Measurements from ENCODE around the gene NAP1L4.
A peak's percentile ranks its signal among the peaks of the same experiment; 100 is the strongest.

NAP1L4 gene

GRCh38 chr11:2930704-2931419 lies 61.3 kb downstream of the NAP1L4 start:
- peaks cover 4% of the 10 kb centered on the region; the same call in 1 of the 2 replicates for H3K36me3 ChIP-seq (ENCODE audit: control insufficient read depth, insufficient read depth, low read length)
- DNase-seq (ENCODE audit: low read depth, low spot score): peak; percentile 68
- WGBS (ENCODE audit: insufficient coverage, insufficient read length): no CpG with 5 or more reads among the region's 21 CpGs
- H3K27me3 ChIP-seq (ENCODE audit: control insufficient read depth, insufficient read depth, low read length): peaks cover 16% of the 10 kb centered on the region
- no peak overlapping the region for H3K27ac ChIP-seq (ENCODE audit: low read length)
- H3K4me1 ChIP-seq (ENCODE audit: control insufficient read depth, insufficient read depth, low read length): peaks cover 3% of the 10 kb centered on the region; the same call in 1 of the 2 replicates
- peak overlapping the region; percentile 12; the same call in 1 of the 2 replicates for H3K4me3 ChIP-seq (ENCODE audit: low read length)
- H3K9me3 ChIP-seq (ENCODE audit: control insufficient read depth, insufficient read depth, low read length): no peaks in the 10 kb centered on the region

DNA sequence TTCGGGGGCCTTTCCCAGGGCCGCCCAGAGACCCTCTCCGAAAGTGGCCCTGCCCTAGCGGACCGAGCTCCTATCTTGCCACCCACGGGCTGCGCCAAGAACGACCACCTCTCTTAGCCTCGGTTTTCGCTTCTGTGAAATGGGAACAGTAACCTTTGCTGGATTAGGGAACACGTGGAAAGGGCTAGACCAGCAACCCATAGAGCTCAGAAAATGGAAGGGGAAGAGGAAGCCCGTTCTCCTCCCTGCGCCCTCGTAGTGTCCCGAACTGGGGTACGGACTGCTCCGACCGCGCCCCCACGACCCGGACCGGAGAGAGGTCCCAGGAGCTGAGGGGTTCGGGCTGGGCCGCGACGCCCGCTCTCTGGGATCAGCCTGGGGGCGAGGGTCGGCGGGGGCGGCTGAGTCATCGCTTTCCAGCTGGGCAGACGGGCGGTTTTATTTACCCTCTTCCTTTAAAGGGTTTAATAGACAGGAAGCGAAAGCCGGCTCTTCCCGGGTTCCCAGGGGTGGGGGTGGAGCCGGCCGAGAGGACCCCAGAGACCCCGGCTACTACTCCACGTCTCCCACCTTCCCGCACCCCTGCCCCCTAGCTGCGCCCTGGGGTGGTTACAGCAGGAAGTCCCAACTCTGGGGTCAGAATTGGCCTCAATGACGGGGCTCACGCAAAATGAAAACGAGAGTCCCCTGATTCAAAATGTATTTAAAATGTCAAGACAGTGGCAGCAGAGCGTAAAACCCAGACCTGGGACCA lies 62.0 kb downstream of the NAP1L4 start:
- Histone ChIP-seq H3K27me3 (ENCODE audit: control insufficient read depth, insufficient read depth, low read length) (peaks cover 16% of the 10 kb centered on the region), H3K36me3 (ENCODE audit: control insufficient read depth, insufficient read depth, low read length) (peaks cover 4% of the 10 kb centered on the region; the same call in 1 of the 2 replicates), H3K4me3 (ENCODE audit: low read length) (peak overlapping the region; percentile 38; the same call in 1 of the 2 replicates), H3K27ac (ENCODE audit: low read length) (no peak overlapping the region), H3K4me1 (ENCODE audit: control insufficient read depth, insufficient read depth, low read length) (peaks cover 3% of the 10 kb centered on the region; the same call in 1 of the 2 replicates), H3K9me3 (ENCODE audit: control insufficient read depth, insufficient read depth, low read length) (no peaks in the 10 kb centered on the region)
- WGBS (ENCODE audit: insufficient coverage, insufficient read length): no CpG with 5 or more reads among the region's 47 CpGs
- no peak for DNase-seq (ENCODE audit: low read depth, low spot score)

DNA sequence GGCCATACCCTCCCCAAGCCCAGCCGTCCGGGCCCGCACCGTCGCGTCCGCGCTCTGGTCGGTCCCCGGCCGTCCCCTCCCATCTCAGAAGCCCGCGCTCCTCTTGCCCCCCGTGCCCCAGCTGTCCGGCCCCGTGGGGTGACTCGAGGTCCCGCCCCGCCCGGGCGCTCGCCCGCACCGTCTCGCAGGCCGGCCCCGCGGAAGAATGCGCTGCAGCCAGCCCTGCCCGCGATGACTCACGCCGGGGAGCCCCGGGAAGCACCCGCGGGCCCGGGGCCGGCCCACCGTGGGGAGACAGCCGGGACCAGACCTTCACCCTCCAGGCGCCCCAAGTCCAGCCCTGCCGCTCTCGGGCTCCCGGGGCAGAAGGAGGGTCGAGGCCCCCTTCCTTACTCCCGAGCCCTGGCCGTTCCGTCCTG lies 62.6 kb downstream of the NAP1L4 start:
- Histone ChIP-seq H3K4me1 (ENCODE audit: control insufficient read depth, insufficient read depth, low read length) (peaks cover 3% of the 10 kb centered on the region; the same call in 1 of the 2 replicates), H3K4me3 (ENCODE audit: low read length) (peak overlapping the region; percentile 38; the same call in 1 of the 2 replicates), H3K36me3 (ENCODE audit: control insufficient read depth, insufficient read depth, low read length) (peaks cover 4% of the 10 kb centered on the region; the same call in 1 of the 2 replicates), H3K27ac (ENCODE audit: low read length) (no peak overlapping the region), H3K9me3 (ENCODE audit: control insufficient read depth, insufficient read depth, low read length) (no peaks in the 10 kb centered on the region), H3K27me3 (ENCODE audit: control insufficient read depth, insufficient read depth, low read length) (peaks cover 16% of the 10 kb centered on the region)
- WGBS (ENCODE audit: insufficient coverage, insufficient read length): no CpG with 5 or more reads among the region's 48 CpGs
- DNase-seq (ENCODE audit: low read depth, low spot score): no peak

DNA sequence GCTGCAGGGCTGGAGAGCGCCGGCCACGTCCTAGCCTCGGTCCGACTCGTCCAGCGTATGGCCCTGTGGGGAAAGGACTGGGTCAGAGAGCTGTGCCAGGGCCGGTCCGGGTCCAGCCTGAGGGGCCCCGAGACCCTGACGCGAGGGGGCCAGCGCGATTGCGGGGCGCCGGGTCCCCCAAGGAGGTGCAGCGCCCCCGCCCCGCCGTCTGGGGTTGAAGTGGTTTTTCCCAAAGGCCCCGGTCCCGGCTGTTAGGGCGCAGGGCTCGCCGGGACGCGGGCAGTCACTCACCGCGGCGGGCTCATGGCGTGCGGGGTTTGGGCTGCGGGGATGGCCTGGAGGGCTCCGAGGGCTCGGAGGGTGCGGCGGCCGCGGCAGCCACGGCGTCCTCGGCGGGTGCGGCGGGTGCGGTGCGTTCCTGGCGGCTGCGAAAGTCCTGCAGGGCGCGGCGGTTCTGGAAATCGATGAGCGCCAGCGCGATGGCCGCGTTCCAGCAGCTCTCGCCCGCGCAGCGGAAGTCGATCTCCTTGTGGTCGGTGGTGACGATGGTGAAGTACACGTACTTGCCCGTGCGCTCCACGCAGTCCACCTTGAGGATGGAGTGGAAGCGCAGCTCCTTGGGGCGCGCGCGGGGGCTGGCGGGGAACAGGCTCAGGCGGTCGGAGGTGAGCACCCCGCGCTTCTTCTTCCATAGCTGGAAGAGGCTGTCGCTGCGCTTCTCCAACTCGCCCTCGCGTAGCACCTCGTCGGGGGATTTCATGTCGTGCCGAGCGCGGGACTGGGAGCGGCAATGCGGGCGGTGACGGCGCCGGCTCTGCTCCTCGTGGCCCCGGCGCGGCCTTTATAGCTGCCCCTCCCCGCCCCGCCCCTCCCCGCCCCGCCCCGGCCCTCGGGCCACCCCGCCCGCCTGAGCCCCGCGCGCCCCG lies 63.3 kb downstream of the NAP1L4 start, which contains the start of gene PHLDA2:
PHLDA2 (minus strand) TSS at position 816 of the 926 bp plus-strand sequence; CDS start at position 760, 56 bp downstream.
- Histone ChIP-seq H3K4me1 (ENCODE audit: control insufficient read depth, insufficient read depth, low read length) (peaks cover 3% of the 10 kb centered on the region; the same call in 1 of the 2 replicates), H3K36me3 (ENCODE audit: control insufficient read depth, insufficient read depth, low read length) (peaks cover 3% of the 10 kb centered on the region; the same call in 1 of the 2 replicates), H3K27me3 (ENCODE audit: control insufficient read depth, insufficient read depth, low read length) (peaks cover 16% of the 10 kb centered on the region), H3K9me3 (ENCODE audit: control insufficient read depth, insufficient read depth, low read length) (no peaks in the 10 kb centered on the region), H3K27ac (ENCODE audit: low read length) (no peak within 1 kb of the TSS), H3K4me3 (ENCODE audit: low read length) (peak within 1 kb of the TSS; percentile 38; the same call in 1 of the 2 replicates)
- no peak for DNase-seq (ENCODE audit: low read depth, low spot score)
- no CpG with 5 or more reads among the region's 113 CpGs for WGBS (ENCODE audit: insufficient coverage, insufficient read length)

DNA sequence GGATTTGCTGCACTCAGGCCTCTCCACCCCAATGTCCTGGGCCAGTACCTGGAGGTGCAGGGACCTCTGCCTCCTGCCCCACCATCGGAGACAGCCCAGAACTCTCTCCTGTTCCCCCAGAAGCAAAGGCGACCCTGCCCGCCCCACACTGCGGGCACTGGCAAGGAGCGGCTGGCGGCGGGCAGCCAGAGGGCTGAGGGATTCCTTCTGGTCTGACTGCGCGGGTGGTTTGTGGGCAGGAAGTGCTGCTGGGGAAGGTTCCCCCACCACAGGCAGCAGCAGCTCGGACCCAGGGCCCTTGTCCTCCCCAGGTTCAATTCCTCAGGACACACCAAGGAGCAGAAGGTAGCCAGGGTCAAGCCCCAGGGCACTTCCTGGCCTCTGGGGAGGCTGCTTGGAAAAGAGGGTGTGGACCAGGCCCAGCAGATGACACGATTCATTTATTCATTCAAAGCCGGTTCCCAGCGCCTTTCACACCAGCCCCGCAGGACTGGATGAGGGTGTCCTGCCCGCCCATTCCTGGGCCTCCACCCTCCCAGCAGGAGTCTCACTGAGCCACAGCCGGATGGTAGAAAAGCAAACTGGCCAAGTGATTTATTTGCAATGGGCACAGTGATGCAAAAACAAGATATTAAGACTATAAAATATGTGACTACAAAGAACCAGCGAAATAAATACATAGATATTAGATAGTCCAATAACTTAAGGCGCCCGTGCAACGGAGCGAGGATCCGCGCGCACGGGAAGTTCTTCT lies 64.1 kb downstream of the NAP1L4 start:
- H3K9me3 ChIP-seq (ENCODE audit: control insufficient read depth, insufficient read depth, low read length): no peaks in the 10 kb centered on the region
- peaks cover 16% of the 10 kb centered on the region for H3K27me3 ChIP-seq (ENCODE audit: control insufficient read depth, insufficient read depth, low read length)
- H3K36me3 ChIP-seq (ENCODE audit: control insufficient read depth, insufficient read depth, low read length): no peaks in the 10 kb centered on the region
- WGBS (ENCODE audit: insufficient coverage, insufficient read length): no CpG with 5 or more reads among the region's 25 CpGs
- no peak for DNase-seq (ENCODE audit: low read depth, low spot score)
- H3K4me1 ChIP-seq (ENCODE audit: control insufficient read depth, insufficient read depth, low read length): peaks cover 3% of the 10 kb centered on the region; the same call in 1 of the 2 replicates
- H3K4me3 ChIP-seq (ENCODE audit: low read length): peak overlapping the region; percentile 28; the same call in 1 of the 2 replicates
- H3K27ac ChIP-seq (ENCODE audit: low read length): no peak overlapping the region

GRCh38 chr11:2927121-2927800 lies 64.9 kb downstream of the NAP1L4 start:
- Histone ChIP-seq H3K27ac (ENCODE audit: low read length) (no peak overlapping the region), H3K36me3 (ENCODE audit: control insufficient read depth, insufficient read depth, low read length) (no peaks in the 10 kb centered on the region), H3K9me3 (ENCODE audit: control insufficient read depth, insufficient read depth, low read length) (no peaks in the 10 kb centered on the region), H3K4me3 (ENCODE audit: low read length) (no peak overlapping the region), H3K27me3 (ENCODE audit: control insufficient read depth, insufficient read depth, low read length) (peaks cover 16% of the 10 kb centered on the region), H3K4me1 (ENCODE audit: control insufficient read depth, insufficient read depth, low read length) (peaks cover 3% of the 10 kb centered on the region; the same call in 1 of the 2 replicates)
- no peak for DNase-seq (ENCODE audit: low read depth, low spot score)
- no CpG with 5 or more reads among the region's 12 CpGs for WGBS (ENCODE audit: insufficient coverage, insufficient read length)

- no CpG with 5 or more reads among the region's 11 CpGs for WGBS (ENCODE audit: insufficient coverage, insufficient read length)
- Histone ChIP-seq H3K9me3 (ENCODE audit: control insufficient read depth, insufficient read depth, low read length) (no peaks in the 10 kb centered on the region), H3K27me3 (ENCODE audit: control insufficient read depth, insufficient read depth, low read length) (peaks cover 16% of the 10 kb centered on the region), H3K27ac (ENCODE audit: low read length) (no peak overlapping the region), H3K36me3 (ENCODE audit: control insufficient read depth, insufficient read depth, low read length) (no peaks in the 10 kb centered on the region), H3K4me3 (ENCODE audit: low read length) (no peak overlapping the region), H3K4me1 (ENCODE audit: control insufficient read depth, insufficient read depth, low read length) (peaks cover 3% of the 10 kb centered on the region; the same call in 1 of the 2 replicates)
- no peak for DNase-seq (ENCODE audit: low read depth, low spot score)
These were observed 65.5 kb downstream of the NAP1L4 start for GRCh38 chr11:2926611-2927051.

DNA sequence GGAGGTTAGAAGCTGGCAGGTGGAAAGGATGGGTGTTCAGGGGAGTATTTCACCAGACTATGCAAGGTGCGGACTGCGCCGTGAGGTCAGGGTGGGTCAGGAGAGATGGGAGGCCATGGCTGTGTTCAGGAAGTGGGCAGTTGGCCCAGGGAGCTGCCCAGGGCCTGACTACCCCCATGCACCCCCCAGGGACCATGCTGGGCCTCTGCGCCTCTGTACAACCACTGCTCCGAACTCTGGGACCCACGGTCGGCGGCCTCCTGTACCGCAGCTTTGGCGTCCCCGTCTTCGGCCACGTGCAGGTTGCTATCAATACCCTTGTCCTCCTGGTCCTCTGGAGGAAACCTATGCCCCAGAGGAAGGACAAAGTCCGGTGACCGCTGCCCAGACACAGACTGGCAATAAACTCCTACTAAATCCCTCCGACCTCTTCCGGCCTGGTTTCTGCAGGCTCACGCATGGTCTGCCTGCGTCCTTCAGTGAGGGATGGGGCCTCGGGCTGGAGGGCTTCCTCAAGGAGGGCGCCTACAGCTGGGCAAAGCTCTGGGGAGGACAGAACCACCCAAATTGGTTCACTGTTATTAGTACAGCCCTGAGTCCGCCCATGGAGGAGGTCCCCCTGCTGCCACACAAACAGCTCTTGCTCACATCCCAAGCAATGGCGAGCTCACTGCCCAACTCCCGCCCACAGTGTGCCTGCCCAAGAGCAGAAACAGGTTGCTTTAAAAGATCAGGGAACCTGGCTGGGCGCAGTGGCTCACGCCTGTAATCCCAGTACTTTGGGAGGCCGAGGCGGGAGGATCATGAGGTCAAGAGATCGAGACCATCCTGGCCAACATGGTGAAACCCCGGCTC lies 67.1 kb downstream of the NAP1L4 start:
- no peak overlapping the region for H3K4me3 ChIP-seq (ENCODE audit: low read length)
- H3K27me3 ChIP-seq (ENCODE audit: control insufficient read depth, insufficient read depth, low read length): peaks cover 16% of the 10 kb centered on the region
- no peaks in the 10 kb centered on the region for H3K36me3 ChIP-seq (ENCODE audit: control insufficient read depth, insufficient read depth, low read length)
- no peaks in the 10 kb centered on the region for H3K9me3 ChIP-seq (ENCODE audit: control insufficient read depth, insufficient read depth, low read length)
- H3K4me1 ChIP-seq (ENCODE audit: control insufficient read depth, insufficient read depth, low read length): 0 out of 2 replicates have a peak, but pooled peaks cover 1% of the 10 kb centered on the region
- WGBS (ENCODE audit: insufficient coverage, insufficient read length): no CpG with 5 or more reads among the region's 30 CpGs
- no peak for DNase-seq (ENCODE audit: low read depth, low spot score)
- no peak overlapping the region for H3K27ac ChIP-seq (ENCODE audit: low read length)
